GM19463 (cell line): ENCODE results near the gene PDPK1.
"Not testable (repeated sequence)": the region's sequence is repeated elsewhere in the genome, so short reads cannot be mapped to it uniquely, and the experiment has no call there.

Experiments used
- ATAC-seq: cut with Tn5 transposase; IDR thresholded peaks from one replicate; pipeline ENCODE4 v1.9.1; 2021; ENCODE audit warnings: mild to moderate bottlenecking, moderate library complexity; ENCODE audit not compliant: unreplicated experiment

PDPK1 gene

DNA sequence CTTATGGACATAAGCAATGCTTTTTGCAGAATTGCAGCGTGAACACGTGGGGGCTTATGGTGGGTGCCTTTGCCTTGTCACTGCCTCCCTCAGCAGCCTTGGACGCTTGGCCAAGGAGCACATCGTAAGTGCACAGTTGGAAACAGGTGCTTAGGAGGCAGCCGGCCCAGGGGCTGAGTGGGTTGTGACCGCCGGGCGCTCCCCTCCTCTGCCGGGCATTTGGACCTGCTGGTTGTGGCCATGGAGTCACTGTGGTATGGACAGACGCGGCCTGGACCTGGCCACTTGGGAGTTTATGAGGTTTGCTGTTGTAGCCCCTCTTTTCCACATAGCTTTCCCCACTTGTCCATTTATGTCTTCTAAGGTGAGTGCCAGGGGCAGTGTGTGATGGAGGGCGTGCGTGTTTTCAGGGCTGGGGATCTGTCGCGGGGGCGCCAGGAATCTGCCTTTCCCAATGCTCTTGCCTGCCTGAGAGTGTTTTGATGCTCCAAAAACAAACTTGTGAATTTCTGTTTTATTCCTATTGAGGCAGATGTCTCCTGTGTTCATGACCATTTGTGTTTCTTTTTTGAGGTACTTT, 49.2 kb downstream of the PDPK1 start:
- ATAC-seq = no peak

DNA sequence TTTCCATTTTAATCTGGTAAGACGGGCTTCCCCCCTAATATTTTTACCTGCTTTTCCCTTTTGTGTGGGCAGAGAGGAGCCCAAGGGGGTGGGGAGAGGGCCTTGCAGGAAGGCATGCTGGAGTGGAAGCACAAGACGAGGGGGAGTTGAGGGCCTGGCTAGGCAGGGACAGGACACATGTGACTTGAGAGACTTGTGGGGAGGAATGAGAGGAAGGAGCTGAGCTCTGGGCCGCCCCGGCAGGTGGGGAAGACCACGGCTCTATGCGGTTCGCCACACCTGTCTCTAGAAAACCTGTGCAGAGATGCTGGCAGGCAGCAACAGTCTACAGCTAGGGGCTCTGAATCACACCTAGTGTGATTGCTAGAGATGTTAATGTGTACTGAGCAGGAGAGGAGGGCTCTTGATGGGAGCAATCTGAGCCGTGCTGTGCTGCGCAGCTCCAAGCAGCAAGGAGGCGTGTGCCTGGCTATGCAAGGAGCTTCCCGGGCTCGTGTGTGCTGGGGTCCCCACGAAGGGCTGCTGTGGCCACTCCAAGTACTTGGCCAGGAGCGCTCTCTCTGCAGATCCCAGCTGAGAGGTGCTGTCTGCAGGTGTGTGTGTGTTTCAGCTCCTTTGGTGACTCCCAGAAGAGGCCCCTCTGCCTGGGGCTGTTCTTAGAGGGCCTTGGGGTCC, 50.2 kb downstream of the PDPK1 start:
- no peak for ATAC-seq

DNA sequence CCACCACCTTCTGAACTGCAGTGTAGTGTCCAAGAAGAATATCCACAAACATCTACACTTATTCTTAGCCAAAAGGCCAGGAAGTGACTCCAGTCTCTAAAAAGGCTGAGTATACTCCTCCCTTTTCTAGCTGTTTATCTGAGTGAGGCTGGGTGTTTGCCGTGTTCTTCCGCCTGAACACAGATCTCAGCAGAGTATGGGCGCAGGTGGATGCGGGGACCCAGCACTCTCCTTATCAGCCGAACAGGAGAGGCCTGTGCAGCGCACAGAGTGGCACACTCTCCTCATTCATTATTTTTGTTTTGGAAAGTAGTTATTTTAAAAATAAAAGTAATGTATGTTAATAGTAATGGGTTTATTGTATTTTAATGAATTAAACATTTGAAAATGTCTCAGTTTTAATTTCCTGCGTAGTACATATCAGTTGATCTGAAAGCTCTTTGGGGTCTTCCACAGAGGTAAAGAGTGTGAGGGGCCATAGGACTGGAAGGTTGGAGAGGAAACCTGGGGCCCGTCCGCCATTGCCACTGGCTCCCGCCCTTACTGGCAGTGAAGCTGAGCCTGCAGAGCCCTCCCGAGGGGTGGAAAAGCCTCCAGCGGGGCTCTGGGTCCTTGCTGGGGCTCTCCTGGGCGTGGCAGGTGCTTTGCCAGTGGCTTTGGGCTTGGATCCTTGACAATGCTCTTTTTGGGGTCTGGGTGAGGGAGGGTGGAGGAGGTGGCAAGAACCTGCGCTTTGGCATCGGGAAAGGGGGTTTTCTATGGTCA, 53.8 kb downstream of the PDPK1 start:
- no peak for ATAC-seq

DNA sequence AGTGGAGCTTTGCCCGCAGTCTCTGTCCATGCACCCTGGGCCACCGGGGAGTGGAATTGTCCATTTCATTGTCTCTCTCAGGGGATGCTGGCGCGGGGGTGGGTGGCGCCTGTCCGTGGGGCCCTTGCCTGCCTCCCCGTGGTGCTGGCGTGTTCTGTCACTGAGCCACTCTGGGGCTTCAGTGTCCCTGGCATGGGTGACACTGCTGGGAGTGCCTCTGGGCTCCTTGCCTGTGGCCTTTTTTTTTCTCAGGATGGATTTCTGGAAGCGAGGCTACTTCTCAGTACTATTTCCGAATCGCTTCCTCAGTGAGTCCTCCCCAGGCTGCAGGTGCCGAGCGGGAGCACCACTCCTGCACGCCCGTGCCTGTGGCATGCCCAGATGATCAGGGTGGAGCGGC, 55.0 kb downstream of the PDPK1 start:
- ATAC-seq = no peak

DNA sequence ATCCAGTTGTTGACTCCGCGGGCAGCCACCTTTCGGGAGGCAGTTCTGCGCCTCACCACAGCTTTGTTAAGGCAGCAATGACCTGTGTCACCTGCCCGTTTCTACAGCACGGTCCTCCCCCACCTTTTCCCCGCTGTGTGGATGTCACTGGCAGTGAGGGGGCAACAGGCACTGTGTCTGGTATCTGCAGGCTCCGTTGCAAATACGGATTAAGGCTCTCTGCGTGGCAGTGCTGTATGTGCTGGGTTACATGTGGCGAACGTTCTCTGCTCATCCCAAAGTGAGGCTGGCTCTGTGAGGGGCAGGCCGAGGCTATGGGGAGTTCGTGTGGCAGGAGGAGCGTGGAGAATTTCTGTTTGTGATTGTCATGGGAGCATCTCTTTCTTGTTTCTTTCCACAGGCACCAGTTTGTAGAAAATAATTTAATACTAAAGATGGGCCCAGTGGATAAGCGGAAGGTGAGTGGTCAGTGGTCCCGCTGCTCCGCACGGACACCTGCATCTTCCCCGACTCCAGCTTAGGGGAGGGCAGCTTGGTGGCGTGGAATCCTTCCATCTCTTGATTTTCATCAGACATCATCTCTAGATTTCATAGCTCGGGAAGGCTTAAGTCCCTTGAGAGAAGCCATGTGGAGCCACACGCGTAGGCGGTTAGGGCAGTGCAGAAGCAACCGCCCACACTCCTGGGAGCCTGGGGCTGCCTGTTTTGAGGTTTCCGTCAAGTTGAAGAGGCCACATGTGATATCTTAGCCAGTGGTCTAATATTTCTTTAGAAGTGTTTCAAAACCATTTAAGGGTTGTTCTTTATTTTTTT, 57.8 kb downstream of the PDPK1 start:
- ATAC-seq = no peak

DNA sequence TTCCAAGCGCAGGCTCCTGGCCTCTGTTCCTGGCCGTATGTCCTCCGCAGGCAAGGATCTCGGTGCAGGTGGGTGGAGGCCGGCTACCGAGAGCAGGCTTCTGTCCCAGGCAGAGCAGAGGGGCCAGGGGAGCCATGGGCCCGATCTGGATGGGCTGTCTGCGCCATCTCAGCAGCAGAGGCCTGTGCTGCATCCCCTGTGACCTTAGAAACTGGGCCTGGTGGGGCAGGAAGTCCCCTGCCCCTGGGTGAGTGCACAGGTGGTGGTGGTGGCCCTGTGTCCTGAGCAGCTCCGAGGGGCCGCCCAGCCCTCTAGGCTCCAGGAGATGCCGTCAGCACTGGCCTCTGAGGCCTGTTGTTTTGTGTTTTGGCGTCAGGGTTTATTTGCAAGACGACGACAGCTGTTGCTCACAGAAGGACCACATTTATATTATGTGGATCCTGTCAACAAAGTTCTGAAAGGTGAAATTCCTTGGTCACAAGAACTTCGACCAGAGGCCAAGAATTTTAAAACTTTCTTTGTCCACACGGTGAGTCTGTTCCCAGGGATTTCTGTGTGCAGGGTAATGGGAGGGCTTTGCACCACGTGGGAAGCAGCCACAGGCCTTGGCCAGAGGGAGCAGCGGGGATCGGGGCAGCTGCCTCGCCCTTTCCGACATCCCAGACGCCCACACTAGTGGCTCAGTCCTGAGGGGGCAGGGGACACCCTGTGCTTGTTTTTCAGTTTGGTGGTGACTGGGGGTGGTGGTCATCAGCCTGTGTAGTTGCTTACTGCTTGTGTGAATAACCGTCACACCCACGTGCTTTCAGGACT, 59.1 kb downstream of the PDPK1 start:
- ATAC-seq = no peak

DNA sequence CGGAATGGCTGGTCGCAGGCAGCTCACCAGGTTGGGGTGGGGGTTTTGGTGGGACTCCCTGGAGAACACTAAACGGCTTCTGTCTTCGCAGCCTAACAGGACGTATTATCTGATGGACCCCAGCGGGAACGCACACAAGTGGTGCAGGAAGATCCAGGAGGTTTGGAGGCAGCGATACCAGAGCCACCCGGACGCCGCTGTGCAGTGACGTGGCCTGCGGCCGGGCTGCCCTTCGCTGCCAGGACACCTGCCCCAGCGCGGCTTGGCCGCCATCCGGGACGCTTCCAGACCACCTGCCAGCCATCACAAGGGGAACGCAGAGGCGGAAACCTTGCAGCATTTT, 59.7 kb downstream of the PDPK1 start:
- no peak for ATAC-seq

DNA sequence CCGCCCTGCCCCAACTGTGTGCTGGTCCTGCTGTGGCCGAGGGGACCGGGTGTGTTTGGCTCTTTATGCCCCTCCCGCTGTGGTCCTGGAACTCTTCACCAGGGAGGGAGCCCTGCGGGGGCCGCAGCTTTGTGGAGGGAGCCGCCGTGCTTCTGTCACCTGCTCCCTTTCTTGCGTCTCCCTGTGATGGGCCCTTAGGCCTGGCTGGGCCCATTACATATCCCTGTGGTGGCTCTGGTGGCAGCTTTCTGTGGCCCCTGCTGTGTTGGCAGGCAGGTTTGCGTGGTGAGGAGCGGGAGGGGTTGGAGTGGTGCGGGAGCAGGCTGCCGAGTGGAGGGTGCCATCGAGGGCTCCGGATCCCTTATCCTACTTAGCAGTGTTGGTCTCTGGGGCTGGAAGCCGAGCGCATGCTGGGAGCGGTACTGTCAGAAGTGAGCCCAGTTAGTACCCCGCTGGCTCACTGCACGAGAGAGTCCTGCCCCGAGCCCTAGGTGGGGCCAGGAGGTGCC, 60.4 kb downstream of the PDPK1 start:
- no peak for ATAC-seq

DNA sequence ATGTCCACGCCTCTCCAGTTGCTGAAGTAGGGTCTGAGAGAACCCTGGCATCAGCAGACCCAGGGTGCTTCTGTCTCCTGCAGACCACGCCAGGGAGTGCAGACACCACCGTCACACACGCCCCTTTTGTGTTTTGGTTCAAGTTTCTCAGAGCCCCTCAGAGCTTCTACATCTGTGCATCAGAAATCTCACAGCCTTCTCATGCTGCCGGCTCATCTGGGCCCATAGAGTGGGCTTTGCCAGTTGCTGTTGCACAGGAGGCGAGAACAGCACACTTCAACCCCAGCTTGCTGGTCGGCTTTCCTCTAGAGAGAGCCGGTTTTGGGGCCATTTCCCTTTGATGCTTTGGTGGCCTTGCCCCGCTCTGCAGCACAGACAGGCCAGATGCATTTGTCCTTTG, 60.9 kb downstream of the PDPK1 start:
- no peak for ATAC-seq

DNA sequence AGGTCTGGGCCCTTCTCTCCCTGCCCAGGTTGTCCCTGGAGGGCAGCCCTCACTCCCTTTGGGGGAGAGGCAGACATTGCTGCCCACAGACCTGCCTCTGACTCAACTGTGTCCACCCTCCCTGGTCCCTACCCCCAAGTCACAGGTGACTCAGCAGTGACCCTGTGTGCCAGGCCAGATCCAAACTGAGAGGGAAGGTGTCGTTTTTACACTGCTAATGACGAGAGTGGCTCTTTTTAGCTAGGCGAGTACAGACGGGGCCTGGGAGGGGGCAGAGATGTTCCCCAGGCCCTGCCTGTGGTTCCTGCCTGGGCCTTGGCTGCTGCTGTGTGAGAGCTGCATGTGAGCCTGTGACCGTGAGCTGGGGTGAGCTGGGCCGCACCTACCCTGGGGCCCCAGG, 61.3 kb downstream of the PDPK1 start:
- not testable (repeated sequence) for ATAC-seq

DNA sequence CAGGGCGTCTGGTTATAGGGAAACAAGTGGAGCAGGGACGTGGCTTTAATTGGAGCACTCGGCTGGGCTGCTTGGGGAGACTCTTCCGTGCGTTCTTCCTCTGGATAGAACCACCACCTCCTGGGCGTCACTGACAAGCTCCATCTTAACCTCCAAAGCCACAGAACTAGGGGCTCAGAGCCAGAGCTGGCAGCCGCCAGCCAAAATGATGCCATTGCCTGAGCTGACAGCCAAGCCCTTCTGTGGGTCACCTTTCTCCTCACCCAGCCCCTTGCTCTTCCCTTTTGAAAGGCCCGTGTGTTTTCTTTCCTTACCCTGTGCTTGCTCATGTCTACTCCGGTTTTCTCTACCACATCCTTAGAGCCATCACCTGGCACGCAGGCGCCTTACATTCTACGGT, 62.0 kb downstream of the PDPK1 start:
- not testable (repeated sequence) for ATAC-seq

DNA sequence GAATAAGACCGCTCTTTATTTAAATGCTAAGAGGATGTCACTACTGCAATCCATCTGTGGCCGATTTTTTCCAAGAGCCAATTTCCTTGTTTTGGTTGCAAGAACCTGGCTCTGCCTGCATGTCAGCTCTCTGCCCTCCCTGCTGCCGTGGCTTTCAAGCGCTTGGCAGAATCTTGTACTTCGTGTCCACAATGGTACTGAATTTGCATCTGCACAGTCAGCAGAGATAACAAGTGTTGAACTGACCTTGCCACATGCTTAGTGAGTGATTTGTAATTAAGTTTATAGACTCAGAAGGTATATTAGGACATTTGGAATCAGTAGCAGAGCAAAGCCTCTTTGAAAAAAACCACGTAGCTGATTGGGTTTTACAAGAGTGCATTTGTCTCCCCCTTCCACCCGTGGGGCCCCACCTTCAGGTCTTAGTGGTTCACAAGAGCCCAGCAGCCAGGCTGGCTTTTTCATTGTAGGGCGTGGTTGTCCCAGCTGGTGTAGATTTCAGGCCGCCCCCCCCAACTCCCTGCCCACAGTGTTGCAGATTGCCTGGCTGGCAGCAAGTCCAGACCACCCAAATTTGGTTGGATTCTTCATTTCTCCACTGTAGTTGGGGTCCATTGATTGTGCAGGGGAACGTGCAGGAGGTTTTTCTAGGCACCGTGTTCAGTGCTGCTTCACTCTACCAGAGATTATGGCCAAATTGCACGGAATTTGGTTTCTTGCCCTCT, 63.6 kb downstream of the PDPK1 start:
- ATAC-seq = not testable (repeated sequence)

DNA sequence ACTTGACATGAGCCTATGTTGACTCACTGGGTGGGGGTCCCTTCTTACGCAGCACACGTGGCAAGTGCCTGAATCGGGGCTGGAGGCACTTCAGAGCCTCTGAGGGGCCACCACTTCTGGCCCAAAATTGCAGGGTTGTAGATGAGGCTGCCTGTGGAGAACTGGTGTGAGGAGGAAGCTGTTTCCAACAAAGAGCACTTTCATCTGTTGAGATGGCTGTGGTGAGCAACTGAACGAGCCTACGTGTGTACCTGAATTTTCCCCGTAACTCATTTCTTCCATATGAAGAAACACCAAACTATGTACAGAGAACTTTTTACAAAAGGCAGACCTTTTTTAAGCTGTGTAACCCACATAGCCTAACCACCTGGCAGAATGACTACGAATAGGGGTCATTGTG, 64.4 kb downstream of the PDPK1 start:
- ATAC-seq = not testable (repeated sequence)

DNA sequence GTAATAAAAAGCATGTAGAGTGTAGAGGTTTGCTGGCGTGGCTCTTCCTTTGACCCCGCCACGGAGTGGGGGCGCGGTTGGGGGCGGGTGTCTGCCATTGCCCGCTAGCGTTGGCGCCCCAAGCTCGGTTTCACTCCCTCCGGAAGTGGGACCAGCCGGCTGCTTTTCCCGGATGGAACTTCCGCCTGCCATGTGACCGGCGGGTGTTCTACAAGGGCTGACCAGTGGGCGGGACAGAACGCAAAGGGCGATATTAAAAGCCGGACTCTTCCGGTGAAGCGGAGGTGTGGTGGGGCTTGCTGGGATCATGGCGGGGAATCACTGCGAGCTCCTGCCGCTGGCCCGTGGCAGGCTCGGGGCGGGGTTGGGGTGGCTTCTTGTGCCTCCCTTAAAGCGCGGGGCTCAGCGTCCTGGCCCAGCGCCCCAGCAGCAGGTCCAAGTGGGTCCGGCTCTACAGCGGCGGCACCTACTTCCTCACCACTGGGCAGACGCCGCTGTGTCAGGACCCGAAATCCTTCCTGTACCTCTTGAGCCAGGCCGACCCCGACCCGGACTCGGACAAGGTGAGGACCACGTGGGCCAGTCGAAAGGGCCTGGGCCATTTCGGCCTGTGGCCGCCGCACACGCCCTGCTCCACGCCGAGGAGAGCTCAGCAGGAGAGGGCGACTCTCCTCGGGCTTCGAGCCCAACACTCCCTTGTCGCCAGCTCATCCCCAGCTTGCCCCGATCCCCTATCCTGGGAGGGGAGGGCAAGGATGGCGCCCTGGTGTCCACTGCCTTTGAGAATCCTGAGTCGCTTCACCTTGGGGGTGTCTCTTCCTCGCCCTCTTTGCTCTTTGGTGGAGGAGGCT, 65.6 kb downstream of the PDPK1 start:
- peak; percentile 65 for ATAC-seq

DNA sequence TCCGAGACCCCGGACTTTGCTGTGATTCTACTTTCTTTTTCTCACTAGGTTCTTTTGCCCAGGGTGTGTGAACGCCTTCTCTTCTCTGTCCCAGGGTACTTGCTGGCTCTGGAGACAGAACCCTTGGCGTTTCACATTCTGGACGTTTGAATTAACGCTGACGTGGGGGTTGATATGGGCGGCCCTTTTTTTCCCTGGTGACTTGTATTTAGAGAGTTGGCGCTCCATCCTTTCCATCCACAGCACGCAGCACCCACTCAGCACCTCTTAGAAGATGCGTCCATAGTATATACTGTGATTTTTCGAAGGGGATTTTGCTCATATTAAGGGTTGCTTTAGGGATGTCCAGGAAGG, 66.2 kb downstream of the PDPK1 start:
- ATAC-seq = not testable (repeated sequence)

DNA sequence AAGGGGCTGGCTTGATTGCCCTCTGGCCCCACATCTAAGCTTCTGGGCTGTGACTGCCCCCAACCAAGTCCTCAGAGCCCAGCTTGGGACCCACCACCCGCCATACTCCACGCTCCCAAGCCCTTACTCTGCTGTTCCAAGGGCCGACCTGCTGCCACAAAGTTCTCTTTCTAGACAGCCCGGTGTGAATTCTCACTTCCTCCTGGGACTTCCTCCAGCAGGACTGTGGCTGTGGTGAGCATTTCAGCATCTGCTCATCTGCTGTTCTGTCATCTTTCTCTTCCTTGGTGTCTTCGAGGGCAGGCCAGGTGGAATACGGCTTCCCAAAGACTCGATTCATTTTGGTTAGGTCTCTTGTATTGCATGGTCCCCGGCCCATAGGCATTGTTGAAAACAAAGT, 69.0 kb downstream of the PDPK1 start:
- ATAC-seq = not testable (repeated sequence)

DNA sequence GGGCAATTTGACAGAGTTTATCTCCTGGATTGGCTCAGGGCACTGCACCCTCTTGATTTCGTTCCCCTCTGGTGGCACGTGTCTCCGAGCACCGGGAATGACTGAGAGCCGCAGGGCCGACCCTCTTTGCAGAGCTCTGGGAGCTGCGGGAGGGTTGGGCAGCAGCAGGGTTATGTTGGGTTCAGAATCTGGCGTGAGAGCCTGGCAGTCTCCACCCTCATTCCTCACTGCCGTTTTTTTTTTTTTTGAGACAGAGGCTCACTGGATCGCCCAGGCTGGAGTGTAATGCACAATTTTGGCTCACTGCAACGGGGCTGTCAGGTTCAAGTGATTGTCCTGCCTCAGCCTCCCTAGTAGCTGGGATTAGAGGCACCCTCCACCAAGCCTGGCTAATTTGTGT, 71.5 kb downstream of the PDPK1 start:
- not testable (repeated sequence) for ATAC-seq

DNA sequence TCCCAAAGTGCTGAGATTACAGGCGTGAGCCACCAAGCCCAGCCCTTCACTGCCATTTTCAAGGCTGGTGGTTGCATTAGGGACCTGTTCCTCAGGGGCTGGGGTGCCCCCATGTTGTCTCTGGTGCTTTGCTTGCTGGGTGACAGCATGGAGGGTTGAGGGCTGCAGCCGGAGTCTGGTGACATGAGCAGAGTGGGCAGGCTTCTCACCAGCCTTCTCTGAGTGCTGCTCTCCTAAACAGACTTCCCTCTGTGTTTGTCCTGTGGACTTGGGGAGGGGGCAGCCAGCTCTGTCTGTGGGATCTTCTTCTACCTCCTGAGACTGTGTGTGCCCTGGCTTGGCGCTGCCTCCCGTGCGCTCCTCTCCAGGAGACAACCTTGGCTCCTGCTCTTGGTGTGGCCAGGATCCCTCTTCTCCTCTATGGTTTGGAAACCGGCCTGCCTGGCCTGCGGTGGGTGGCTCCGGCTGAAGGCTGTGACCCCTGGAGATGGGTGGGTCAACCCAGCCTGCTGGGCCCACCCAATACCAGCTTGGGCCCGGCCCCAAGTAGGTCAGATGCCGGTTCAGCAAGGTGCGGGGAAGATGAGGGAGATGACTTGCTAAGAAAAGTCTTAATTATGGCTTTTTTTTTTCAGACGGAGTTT, 72.1 kb downstream of the PDPK1 start:
- ATAC-seq = no peak
